Measurements from ENCODE around the gene SCFD2. TPM values are rescaled to one million over a fixed set of nuclear protein-coding genes. Genes with fewer than 3 reads are reported as not detected.

SCFD2 gene
- polyA plus RNA-seq, 3 donors = 4.1 to 8.2 (median 8.1) TPM

DNA sequence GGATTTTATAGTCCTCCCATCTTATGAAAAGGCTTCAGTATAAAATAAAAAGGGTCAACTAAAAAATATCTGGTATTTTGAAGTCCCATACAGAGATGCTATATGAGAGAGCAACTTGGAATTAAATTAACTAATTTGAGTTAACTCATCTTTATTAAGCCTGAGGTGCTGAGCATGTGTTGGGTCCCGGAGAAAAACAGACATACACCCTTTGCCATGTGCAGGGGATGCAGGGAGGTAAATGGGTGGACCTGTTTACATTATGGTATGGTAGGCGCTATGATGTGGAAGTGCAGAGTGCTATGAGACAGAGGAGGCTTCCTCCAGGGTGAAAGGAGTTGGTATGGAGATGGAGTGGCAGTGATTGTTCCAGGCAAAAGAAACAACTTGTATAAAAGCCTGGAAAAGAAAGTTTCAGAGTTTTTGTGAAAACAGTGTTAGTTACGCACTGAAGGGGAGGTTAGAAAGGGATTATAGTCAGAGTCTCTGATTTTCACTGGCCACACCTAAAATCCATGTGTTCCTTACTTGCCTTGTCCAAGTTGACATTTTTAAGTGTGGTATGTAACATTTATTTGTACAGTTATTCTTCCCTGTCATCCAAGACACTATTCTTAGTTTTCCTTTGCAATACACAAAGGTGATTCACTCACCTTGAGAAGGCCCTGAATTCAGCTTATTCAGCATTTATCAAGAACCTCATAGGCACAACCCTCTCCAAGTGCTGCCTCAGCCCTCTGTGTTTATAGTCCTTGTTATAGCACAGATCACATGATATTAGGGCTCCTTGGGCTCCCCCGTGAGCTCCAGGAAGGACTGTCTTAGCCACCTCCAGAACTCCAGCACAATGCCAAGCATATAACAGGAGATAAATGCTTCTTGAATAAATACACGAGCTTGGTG is 351.7 kb downstream of the SCFD2 start:
- WGBS, 3 donors = 70 to 86% (median 85%) methylated on average over 5 of the region's 5 CpGs

DNA sequence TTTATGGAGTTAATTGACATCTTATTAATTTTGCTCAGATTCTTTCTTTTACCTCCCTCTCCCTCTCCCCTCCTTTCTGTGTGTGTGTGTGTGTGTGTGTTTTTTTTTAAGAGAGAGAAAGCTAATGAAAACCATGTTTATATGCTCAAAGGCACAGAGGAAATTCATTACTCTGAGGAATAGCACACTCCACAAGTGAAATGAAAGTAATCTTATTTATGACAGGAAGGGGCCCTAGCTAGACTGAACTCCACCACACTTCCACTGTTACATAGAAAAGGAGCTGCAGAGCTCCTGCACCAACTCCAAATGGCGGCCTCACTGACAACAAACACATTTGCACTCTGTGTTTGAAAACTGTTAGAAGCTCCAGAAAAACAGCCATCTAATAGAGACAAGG is 353.1 kb downstream of the SCFD2 start:
- WGBS, 3 donors = 13 to 60% (median 28%) methylated on average over 1 of the region's 1 CpG
- no peak overlapping the region for H3K27ac ChIP-seq (ENCODE audit: low read depth, low read length)

More for the DNA sequence above, 351.7 kb downstream of the SCFD2 start:
- H3K27ac ChIP-seq (ENCODE audit: low read depth, low read length) = no peak overlapping the region

DNA sequence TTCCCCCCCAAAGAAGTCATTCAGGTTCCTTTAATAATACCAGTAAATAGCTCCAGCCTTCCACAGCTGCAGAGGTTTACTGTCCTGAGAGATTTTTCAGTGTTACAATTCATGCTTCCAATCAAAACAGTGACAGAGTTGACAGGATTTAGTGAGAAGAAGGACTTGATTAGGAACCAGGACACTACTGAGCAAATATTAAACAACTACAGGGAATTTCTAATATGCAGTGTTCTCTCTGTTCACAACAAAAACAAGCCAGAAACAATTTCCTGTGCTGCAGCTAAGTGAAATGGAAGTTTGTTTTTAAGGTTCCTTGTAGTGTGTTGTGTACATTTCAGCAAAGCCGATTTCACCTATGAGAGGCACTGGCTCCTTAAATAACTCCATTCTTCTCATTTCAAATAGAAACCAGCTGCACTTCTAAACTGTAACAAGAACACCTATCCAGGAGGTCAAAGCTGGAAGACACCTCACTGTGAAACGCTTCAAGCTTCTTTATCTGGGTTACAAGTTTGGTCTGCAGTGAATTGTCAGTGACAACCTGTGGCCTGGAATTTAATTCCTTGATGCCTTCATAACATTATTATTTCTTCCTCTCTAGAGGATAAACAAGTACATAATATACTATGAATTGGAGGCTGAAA is 354.5 kb downstream of the SCFD2 start:
- 23 to 41% (median 38%) methylated on average over 2 of the region's 2 CpGs for WGBS, 3 donors
- H3K27ac ChIP-seq (ENCODE audit: low read depth, low read length) = no peak overlapping the region

DNA sequence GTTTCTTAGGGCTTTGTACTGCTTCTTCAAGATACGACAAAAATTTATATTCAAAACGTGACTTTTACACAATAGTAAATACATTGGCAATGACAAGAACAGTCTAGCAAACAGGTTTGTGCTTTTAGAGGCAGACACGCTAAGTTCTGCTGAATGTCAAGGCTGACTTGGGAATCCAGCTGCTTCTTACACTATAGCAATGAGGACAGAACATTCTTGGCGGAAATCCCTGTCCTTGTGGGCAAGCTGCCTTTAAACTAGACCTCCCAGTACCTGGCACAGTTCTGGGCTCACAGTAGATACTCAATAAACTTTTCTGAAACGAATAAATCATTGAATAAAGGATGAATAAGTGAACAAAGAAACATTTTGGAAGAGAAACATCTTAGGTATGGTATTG is 355.5 kb downstream of the SCFD2 start:
- H3K27ac ChIP-seq (ENCODE audit: low read depth, low read length) = no peak overlapping the region
- WGBS, 3 donors = 39 to 71% (median 68%) methylated on average over 5 of the region's 5 CpGs

DNA sequence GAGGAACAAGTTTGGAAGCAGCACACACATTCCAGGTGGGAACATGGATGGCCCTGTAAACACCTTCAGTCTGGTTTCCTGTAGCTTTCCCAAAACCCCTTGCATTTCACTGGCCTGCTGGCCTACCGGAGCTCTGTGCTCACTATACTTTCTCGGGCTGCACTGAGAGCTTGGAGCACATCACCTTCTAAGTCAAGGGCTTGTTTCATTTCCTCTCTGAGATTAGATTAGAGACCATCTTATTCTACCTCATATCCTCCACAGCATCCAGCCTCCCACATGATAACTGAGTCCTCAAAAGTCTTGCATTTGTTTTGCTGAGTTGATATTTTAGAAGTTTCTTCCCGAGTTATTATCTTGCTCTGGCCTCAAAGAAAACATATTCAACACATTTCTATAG is 356.0 kb downstream of the SCFD2 start:
- H3K27ac ChIP-seq (ENCODE audit: low read depth, low read length) = no peak overlapping the region
- WGBS, 3 donors = 72 to 85% (median 79%) methylated on average over 3 of the region's 3 CpGs

DNA sequence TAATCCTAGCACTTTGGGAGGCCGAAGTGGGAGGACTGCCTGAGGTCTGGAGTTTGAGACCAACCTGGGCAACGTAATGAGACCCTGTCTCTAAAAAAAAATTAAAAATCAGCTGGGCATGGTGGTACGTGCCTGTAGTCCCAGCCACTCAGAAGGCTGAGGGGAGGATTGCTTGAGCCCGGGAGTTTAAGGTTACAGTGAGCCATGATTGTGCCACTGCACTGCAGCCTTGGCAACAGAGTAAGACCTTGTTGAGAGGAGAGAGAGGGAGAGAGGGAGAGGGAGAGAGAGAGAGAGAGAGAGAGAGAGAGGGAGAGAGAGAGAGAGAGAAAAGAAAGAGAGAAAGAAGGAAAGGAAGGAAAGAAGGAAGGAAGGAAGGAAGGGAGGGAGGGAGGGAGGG is 358.8 kb downstream of the SCFD2 start:
- 97 to 100% (median 97%) methylated on average over 4 of the region's 4 CpGs for WGBS, 3 donors
- no peak overlapping the region for H3K27ac ChIP-seq (ENCODE audit: low read depth, low read length)

DNA sequence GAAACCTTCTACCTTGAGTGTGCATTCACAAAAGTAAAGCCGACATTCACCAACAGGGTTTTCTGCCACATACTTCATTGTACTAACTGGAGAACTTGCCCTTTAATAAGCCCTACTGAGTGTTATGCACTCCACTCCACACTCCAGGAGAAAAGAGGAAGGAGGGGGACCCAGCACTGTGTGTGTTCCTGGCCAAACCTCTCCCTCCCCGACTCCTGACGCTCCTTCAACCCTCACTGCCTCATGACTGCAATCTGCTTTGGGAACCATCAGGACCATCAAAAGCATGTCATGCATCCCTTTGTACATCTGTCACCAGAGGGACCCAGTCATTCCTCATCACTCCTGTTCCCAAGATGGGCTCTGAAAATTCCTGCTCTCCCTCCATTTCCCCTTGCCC is 360.1 kb downstream of the SCFD2 start:
- WGBS, 3 donors = 68 to 91% (median 71%) methylated on average over 3 of the region's 3 CpGs
- no peak overlapping the region for H3K27ac ChIP-seq (ENCODE audit: low read depth, low read length)

DNA sequence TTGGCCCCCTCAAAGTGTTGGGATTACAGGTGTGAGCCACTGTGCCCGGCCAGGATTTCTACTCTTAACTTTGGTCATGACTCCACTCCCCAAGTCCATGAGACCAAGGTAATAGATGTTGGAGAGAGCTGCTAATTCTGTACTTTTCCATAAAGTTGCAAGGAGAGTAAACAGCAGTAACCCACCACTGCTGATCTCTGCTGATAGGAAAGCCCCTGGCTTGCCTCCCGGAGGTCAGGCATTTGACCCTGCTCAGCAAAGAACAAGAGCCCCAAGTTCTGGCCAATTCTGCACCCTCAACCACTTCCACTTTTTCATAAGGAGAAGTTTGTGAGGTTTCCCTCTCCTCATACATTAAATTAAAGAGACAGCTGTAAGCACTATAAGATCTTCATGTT is 360.7 kb downstream of the SCFD2 start:
- WGBS, 3 donors = 73 to 84% (median 76%) methylated on average over 2 of the region's 2 CpGs
- no peak overlapping the region for H3K27ac ChIP-seq (ENCODE audit: low read depth, low read length)

DNA sequence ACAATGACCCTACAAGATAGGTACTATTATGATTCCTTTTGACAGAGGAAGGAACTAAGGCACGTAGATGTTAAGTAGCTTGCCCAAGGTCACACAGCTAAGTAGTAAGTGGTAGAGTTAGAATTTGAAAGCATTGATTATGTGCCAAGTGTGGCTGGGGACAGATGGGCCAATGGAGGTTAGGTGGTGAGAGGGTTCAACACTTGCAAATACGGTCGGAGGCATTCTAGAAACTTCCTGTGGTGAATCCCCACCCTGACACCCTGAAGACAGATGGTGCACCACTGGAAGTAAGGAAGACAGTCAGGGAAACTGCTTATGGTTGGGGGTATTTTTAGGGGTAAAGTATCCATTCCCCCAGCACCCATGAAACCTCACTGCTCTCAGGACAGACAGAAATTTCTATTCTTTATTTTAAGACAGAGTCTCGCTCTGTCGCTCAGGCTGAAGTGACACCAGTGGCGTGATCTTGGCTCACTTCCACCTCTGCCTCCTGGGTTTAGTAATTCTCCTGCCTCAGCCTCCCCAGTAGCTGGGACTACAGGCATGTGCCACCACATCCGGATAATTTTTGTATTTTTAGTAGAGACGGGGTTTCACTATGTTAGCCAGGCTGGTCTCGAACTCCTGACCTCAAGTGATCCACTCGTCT is 361.2 kb downstream of the SCFD2 start:
- WGBS, 3 donors = 88 to 94% (median 89%) methylated on average over 10 of the region's 10 CpGs
- no peak overlapping the region for H3K27ac ChIP-seq (ENCODE audit: low read depth, low read length)

DNA sequence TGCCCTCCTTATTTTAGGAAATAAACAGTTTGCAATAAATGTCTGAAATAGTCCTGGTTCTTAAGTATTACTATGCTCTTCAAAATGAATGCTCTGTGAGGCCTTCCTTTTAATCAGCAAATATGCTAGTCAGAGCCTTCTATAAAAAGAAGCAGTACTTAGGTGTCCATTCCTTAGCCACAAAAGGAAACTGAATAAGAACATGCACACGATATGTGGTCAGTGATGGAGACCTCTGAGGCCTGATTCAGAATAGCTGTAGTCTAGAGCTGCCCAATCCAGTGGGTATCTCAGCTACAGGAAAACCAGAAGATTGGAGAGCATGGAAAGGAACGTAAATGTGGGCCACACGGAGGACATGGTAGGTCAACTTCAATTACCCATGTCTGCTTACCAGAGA is 361.9 kb downstream of the SCFD2 start:
- 84 to 94% (median 91%) methylated on average over 3 of the region's 3 CpGs for WGBS, 3 donors
- H3K27ac ChIP-seq (ENCODE audit: low read depth, low read length) = no peak overlapping the region

DNA sequence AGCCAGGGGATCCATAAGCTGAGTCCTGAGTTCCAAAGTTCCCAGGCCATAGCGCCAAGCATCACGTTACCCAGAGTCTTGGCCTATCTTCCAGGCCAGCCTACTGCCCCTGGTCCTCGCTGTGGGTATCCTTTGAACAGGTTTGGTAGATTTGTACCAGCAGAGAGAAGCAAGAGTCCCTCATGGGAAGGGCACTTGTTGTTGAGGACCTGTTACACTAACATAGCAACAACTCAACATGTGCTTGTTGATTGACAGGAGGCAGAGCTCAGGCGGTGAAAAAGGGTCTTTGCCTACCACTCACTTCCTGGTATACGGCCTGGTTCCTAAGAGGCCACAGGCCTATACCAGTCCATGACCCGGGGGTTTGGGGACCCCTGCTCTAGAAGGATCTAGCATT is 365.3 kb downstream of the SCFD2 start:
- no peak overlapping the region for H3K27ac ChIP-seq (ENCODE audit: low read depth, low read length)
- WGBS, 3 donors = 92 to 95% (median 93%) methylated on average over 6 of the region's 6 CpGs

DNA sequence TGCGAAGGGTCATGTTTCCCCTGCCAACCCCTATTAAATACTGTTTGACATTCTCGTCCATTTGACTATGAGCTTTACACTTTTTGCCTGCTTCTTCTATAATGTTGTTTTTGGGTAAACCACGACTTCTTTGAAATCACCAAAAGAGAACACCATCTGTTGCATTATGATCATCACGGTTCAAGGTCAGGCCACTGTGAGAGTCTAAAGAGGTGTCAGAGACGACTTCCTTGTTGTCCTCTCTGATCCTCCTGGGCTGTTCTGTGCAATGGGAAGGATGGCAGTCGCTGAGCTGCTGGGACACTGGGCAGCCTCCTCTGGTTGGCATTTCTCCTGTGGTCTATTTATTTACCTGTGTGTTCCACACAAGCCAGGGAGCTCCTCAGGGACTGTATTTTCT is 366.2 kb downstream of the SCFD2 start:
- 72 to 88% (median 78%) methylated on average over 6 of the region's 6 CpGs for WGBS, 3 donors
- H3K27ac ChIP-seq (ENCODE audit: low read depth, low read length) = no peak overlapping the region

DNA sequence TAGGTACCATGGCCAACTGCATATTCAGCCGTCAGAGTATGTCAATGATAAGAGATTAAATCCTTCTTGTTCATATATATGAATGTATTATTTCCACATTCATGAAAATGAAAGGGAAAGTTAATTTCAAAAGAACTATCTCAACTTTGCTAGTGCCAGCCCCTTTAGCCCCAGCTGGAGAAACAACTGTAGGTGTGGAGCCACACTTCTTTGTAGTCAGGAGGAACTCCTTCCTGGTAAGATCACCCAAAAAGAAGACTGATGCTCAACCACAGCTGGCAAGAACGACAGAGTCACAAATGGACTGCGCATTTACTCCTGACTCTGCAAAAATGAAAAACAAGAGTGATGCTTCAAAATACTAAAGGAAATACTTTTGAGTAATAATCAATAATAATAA is 367.4 kb downstream of the SCFD2 start:
- 85 to 90% (median 85%) methylated on average over 3 of the region's 3 CpGs for WGBS, 3 donors
- no peak overlapping the region for H3K27ac ChIP-seq (ENCODE audit: low read depth, low read length)

DNA sequence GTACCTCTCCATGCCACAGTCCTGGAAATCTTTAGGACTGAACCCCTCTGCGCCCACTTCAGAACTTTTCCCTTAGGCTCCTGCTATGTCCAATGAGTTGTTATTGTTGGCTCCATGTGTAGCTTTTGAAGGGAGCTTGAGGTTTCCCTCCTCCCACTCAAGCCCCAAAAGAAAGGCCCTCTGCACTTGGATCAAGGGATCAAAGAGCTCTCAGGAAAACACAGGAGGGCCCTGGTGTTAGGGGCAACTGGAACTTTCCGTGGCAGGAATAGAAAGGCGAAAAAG is 368.8 kb downstream of the SCFD2 start:
- H3K27ac ChIP-seq (ENCODE audit: low read depth, low read length) = no peak overlapping the region
- WGBS, 3 donors = 90 to 94% (median 91%) methylated on average over 3 of the region's 3 CpGs

DNA sequence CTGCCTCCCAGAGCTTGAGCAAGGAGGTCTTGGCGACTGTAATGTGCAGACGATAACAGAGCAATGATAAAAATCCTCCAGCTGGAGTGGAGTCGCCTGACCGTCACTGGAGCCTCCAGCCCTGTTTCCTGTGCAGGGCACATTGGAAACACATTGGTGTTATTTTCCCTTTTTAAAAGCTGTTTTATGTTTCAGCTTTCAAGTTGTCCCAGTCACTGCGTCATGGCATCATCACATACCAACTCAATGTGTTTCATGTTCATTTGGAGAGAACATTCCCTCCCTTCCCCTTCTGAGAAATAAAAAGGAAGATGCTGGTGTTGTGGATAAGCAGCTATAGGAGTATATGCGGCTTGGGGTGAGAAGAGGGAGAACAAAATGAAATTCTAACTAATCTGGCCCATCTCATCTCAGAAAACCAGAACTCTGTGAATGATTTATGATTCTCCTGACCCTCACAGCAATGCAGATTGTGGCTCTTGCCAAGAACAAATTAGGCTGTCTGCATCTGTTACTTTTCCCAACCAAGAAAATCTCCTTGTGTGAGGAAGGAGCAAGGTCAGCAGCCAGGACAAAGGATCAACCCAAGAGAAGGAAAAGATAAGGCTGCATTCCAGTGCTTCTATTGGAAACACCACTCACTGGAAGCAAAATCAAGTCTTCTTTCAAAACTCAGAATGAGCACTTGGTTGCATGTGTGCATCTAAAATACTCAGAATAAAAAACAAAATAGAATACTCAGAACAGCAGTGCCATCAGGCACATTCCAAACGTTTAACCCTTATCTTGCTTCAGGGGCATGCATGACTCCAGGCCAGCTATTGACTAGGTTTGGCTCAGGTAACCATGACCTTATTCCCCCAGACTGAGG is 369.4 kb downstream of the SCFD2 start:
- no peak overlapping the region for H3K27ac ChIP-seq (ENCODE audit: low read depth, low read length)
- 18 to 50% (median 43%) methylated on average over 7 of the region's 7 CpGs for WGBS, 3 donors

DNA sequence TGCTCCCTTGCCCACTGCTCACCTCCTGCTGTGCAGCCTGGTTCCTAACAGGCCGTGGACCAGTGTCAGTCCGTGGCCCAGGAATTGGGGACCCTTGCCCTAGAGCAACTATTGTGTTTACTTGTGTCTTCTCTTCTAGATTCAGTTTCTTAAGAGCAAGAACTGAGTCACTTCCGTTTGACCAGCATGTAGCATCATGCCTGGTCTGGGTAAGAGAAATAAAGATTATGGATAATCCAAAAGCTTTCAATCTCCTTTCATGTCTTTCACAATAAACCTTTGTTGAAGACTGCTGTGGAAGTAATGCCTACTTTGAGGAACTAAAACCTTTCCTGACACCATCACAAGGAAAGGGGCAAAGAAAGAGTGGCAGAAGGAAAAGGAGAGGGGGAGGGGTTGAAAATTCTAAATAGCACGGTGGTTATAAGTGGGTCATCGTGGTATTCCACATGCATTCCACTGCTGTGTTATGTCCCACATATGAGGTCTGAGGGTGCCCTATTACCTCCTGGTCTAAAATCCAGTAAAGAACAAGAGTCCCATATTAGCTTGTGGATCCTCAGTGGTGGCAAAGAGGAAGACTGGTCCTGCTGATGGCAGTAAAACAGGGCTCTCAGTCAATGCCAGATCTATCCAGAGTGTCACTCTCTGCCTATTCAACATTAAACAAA is 370.4 kb downstream of the SCFD2 start:
- no peak overlapping the region for H3K27ac ChIP-seq (ENCODE audit: low read depth, low read length)
- 85 to 86% (median 85%) methylated on average over 5 of the region's 5 CpGs for WGBS, 3 donors

DNA sequence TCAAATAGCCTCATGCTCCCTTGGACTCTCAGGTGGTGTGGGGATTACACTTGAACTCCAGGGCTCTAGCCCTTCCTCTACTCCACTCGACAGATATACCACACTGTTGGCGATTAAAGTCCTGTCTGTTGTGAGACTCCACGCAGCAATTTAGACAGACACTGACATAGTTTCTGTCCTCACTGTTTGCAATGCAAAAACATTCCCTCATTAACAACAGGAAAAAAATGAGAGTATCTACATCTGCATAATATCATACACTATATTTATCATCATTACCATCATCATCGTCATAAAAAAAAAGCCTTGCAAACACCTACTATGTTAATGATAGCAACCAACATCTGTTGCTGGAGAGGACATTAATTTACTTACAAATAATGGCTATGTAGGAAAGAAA is 371.3 kb downstream of the SCFD2 start:
- H3K27ac ChIP-seq (ENCODE audit: low read depth, low read length) = no peak overlapping the region
- 91 to 94% (median 93%) methylated on average over 4 of the region's 4 CpGs for WGBS, 3 donors

DNA sequence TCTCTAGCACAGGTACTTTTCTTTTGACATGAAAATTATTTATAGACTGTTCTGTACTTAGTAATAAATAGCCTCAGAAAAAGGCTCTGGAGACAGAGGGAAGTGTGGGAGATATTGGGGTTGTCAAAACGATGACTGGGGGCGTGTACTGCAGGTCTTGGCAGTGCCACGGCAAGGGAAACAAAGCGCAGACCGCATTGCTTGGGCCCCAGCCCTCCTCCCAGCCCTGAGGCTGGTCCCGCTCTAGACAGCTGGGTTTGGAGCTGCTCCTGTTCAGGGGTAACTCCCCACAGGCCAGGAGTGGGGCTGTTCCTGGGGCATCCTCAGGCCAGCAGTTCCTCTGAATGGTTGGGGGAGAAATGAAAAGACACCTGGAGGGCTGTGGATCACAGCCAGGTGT is 372.1 kb downstream of the SCFD2 start:
- H3K27ac ChIP-seq (ENCODE audit: low read depth, low read length) = no peak overlapping the region
- 70 to 90% (median 79%) methylated on average over 6 of the region's 6 CpGs for WGBS, 3 donors
